GM19467 (cell line): ENCODE results near the gene UBAC1.

Experiments
- ATAC-seq: cut with Tn5 transposase; IDR thresholded peaks from one replicate; pipeline ENCODE4 v1.9.1; 2021; ENCODE audit warnings: mild to moderate bottlenecking, moderate library complexity; ENCODE audit not compliant: unreplicated experiment

The UBAC1 gene

DNA sequence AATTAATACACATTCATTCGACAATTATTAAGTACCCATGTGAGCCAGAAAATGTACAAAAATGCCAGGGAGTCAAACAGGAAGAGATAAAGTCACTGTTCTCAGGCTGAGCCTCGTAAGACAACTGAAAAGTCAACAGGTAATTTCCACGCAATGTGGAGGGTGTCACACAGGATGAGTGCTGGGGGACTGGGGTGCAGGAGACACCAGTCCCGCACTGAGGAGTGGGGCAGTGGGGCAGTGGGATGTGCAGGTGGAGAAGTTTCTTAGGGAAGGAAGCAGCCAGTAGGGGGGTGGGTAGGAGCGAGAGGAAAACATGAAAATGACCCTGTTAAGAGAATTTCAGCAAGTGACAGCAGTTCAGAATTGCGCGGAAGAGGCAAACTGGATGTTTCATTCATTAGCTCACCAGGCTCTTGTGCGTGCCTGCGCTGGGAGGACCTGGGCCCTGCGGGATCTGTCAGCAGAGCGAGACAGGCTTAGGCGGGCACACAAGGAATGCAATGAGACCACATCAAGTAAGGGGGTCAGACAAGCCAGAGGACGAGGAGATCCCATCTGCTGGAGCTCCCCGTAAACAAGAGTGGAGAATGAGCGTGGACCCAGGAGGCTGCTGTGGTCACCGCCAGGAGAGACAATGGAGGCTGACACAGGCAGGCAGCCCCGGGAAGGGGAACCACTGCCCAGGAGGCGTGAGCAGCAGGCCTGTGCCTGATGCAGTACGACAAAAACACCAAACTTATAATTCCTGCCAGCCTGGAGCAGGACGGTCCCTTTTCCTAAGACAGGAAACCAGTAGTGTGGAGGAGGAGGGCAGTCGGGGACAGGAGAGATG is 74.8 kb downstream of the UBAC1 start:
- no peak for ATAC-seq

GRCh38 chr9:135885100-135885853 is 75.9 kb downstream of the UBAC1 start:
- ATAC-seq: no peak

DNA sequence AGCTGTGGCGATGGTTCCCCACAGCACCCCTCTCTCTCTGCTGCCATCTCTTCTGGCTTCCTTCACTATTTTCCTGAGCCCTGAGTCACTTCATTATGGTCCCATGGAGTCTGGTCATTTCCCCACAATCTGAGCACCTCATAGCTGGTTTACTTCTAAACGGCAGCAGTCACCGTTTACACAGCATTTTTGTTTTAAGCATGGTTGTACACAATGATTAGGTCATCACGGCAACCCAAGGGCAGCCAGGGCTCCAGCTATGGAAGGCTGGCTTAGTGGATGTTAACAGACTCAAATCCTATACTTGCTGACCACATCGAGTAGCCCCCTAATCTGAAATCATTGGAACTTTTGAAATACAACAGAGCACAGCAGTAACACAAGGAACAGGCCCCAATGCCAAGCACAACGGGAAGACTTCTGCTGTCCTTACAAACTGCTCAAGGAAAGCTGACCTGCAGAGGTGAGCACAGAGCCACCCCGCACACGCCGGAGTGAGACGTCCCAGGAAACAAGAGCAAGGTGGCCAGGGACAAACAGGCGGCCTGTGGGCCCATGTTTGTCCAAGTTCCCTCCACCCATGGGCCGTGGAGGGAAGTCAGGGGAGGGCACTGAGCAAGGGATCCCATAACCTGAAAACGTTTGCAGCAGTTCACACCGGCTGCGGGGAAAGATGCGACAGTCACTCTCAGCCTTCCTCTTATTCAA is 76.7 kb downstream of the UBAC1 start:
- ATAC-seq: no peak

DNA sequence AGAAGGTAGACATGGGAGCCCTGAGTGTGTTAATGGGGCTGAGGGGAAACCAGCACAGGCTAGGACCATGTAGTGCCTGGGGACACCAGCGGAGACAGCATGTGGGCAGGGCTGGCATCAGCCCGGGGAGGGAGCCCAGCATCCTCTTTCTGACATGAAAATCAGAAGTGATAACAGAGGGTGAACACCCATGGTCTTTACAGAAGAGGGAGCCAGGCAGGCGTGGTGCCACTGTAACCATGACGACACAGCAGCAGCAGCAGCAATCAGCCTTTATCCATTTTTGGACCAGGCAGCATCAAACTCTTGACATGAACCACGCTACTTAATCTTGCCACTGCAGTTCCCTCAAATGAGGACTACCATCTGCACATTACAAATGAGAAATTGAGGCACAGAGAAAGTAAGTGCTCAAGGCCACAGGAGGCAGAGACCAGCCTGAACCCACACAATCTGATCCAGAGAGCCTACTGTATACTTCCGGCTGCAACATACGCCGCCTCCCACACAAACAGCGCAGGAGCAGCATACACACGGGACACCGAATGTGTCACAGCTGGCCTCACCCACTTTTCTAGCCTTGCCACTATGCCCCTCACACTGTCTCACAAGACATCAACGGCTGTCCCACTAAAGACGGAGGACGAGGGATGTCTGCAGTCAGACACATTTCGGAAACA is 77.6 kb downstream of the UBAC1 start:
- ATAC-seq: no peak
